B cell (primary cell): Measurements from ENCODE around the gene ITPR2.

ENCODE experiments used
- EZH2 ChIP-seq: IDR thresholded peaks from 2 replicates; pipeline ENCODE4 v1.6.1; 2012; ENCODE audit warnings: borderline replicate concordance, low read depth, mild to moderate bottlenecking, moderate library complexity, low read length; ENCODE audit not compliant: insufficient read depth, poor library complexity, severe bottlenecking
- TF ChIP-seq, protein P1 (sequence below): fragments of 200-600 bp; IDR thresholded peaks from one replicate; pipeline ENCODE4 v1.8.0; 2022; ENCODE audit warnings: antibody characterized with exemption, mild to moderate bottlenecking

DNA sequence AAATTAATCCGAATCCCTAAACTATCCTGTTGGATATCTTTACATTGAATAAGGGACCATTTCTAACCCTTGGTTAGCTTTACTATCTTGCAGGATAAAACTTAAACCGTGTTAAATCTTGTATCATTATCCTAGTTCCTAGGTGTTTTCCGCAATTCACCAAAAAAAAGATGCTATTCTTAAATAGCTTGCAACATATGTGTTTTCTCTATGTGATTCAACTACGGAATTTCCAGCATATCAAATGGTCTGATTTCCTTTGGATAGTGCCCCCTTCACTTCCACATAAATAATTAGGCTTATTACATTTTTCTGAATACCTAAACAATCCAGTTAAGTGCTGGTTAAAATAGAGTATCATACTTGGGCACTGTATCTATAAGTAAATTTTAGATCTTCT, 130.3 kb downstream of the ITPR2 start:
- TF ChIP-seq, protein P1, sequence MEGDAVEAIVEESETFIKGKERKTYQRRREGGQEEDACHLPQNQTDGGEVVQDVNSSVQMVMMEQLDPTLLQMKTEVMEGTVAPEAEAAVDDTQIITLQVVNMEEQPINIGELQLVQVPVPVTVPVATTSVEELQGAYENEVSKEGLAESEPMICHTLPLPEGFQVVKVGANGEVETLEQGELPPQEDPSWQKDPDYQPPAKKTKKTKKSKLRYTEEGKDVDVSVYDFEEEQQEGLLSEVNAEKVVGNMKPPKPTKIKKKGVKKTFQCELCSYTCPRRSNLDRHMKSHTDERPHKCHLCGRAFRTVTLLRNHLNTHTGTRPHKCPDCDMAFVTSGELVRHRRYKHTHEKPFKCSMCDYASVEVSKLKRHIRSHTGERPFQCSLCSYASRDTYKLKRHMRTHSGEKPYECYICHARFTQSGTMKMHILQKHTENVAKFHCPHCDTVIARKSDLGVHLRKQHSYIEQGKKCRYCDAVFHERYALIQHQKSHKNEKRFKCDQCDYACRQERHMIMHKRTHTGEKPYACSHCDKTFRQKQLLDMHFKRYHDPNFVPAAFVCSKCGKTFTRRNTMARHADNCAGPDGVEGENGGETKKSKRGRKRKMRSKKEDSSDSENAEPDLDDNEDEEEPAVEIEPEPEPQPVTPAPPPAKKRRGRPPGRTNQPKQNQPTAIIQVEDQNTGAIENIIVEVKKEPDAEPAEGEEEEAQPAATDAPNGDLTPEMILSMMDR, result no peak
- no peak for TF ChIP-seq EZH2
